K562 (cell line): ENCODE measurements around the gene KRT72. TPM values are rescaled to one million over a fixed set of nuclear protein-coding genes. Genes with fewer than 3 reads are reported as not detected.

Experiments used
- MGA ChIP-seq: fragments of 450-650 bp; IDR thresholded peaks from 2 replicates; pipeline ENCODE4 v1.6.1; 2016; ENCODE audit warnings: mild to moderate bottlenecking, moderate library complexity
- polyA plus RNA-seq, 8 experiments: library from polyadenylated mRNA; depleted of rRNA in 4 of 8; stranded (reverse) in 5 of 8; unstranded in 3 of 8; fragments of >200 nt; fragmentation: Nextera tagmentation in 2 of 8; fragmentation: Illumina TruSeq in 1 of 8; extraction: Ambion mirVana in 2 of 8; extraction: Trizol in 1 of 8; gene quantifications; 2 replicates each; pipeline versions ENCODE4 v1.2.1 to v1.2.3, GENCODE V29; 2011 to 2014; ENCODE audit warnings: inconsistent platforms in 1 of 8, missing spikeins in 1 of 8
- total RNA-seq, 7 experiments: library from RNA; depleted of rRNA in 6 of 7; stranded (reverse); fragments of >200 nt in 6 of 7; fragmentation: Illumina TruSeq in 2 of 7; extraction: Trizol in 2 of 7; gene quantifications; 2 replicates each; pipeline versions ENCODE4 v1.2.1 to v1.2.3, GENCODE V29; 2011 to 2021; ENCODE audit warnings: low replicate concordance in 1 of 7

Gene KRT72
- total and polyA plus RNA-seq, 9 of the 15 experiments (the other 6 are each of a cell fraction or from before 2014, with no cell fraction given), result not detected

DNA sequence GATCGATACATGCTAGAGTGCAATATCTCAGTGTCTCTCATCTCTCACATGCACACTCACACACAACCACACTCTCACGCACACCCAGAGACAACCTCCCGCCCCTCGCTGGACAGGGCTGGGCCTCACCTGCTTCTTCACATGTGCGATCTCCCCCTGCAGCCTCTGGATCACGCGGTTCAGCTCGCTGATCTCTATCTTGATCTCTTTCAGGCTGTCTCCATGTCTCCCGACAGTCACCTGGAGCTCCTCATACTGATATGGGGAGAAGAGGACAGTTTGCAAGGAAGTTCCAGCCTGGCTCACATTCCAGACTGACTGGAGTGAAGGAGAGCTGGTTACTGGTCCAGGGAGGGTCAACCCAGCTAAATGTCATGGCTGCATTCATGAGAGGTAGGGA lies 46.3 kb upstream of the KRT72 start (continued):
- peak; percentile 21; the same call in 1 of the 2 replicates for TF ChIP-seq MGA
